Prostate gland (tissue), 2 donors: ENCODE data around the gene NBAS. TPM values are rescaled to one million over a fixed set of nuclear protein-coding genes. Genes with fewer than 3 reads are reported as not detected.

Experiments used
- DNase-seq: peaks from one replicate; pipeline ENCODE4 v3.0.0-alpha.2; 2019; ENCODE audit warnings: low spot score
- H3K27ac ChIP-seq, 2 donors: fragments of 200-600 bp; sonication (generic); 2 replicates each; pipeline ENCODE4 v1.5.1; 2017 to 2019
- H3K27me3 ChIP-seq: fragments of 200-600 bp; sonication (generic); replicated peaks from 2 replicates; pipeline ENCODE4 v1.5.1; 2019; ENCODE audit not compliant: insufficient read depth
- H3K36me3 ChIP-seq, 2 donors: fragments of 200-600 bp; sonication (generic); 1 replicate in 1 of 2; 2 replicates in 1 of 2; pipeline versions ENCODE4 v1.5.1 to v1.8.1; 2017 to 2019
- H3K4me1 ChIP-seq: fragments of 200-600 bp; sonication (generic); replicated peaks from 2 replicates; pipeline ENCODE4 v1.5.1; 2019
- H3K4me3 ChIP-seq, 2 donors: fragments of 200-600 bp; sonication (generic); 2 replicates each; pipeline ENCODE4 v1.5.1; 2017 to 2019
- H3K9me3 ChIP-seq: fragments of 200-600 bp; sonication (generic); 2 replicates; pipeline ENCODE4 v1.5.1; 2017
- CTCF ChIP-seq, 4 experiments: fragments of 200-600 bp in 2 of 4; fragments of 450-650 bp in 2 of 4; sonication (generic) in 2 of 4; IDR thresholded peaks; 1 replicate in 3 of 4; 2 replicates in 1 of 4; pipeline ENCODE4 v1.5.1; 2016 to 2019; ENCODE audit warnings: antibody characterized with exemption in 4 of 4, mild to moderate bottlenecking in 2 of 4, moderate library complexity in 2 of 4
- POLR2A ChIP-seq: fragments of 450-650 bp; IDR thresholded peaks from one replicate; pipeline ENCODE4 v1.6.1; 2016; ENCODE audit warnings: antibody characterized with exemption, mild to moderate bottlenecking
- POLR2AphosphoS5 ChIP-seq: sonication (generic); formaldehyde crosslinking; IDR thresholded peaks from one replicate; pipeline ENCODE4 v1.6.1; 2017; ENCODE audit warnings: antibody characterized with exemption
- WGBS: methylation state at CpG from one replicate; pipeline ENCODE4 v1.1.5; 2018; 5-methylcytosine and 5-hydroxymethylcytosine counted together
- intact Hi-C: fragments of 100-400 bp; cut with DNase I; formaldehyde crosslinking; loops from one replicate; pipeline ENCODE4 v1.14.2; 2022
- total RNA-seq, 2 donors: library from RNA; depleted of rRNA; stranded (reverse); fragments of >200 nt; gene quantifications; one replicate each; pipeline ENCODE4 v1.1.0, GENCODE V29; 2016

NBAS gene
- total RNA-seq, 2 donors from 2014 or later: 34.8 to 55.0 TPM

GRCh38 chr2:15127876-15128275 lies 433.3 kb downstream of the NBAS start:
- Histone ChIP-seq H3K4me3 (no peak overlapping the region), H3K27ac (no peak overlapping the region), H3K27me3 (no peaks in the 10 kb centered on the region), H3K4me1 (no peaks in the 10 kb centered on the region), H3K36me3 (no peaks in the 10 kb centered on the region), H3K9me3 (no peaks in the 10 kb centered on the region)
- no peak for TF ChIP-seq CTCF (IDR thresholded peaks at IDR 0.05)
- TF ChIP-seq POLR2AphosphoS5: no peak
- TF ChIP-seq POLR2A: no peak
- intact Hi-C loops: no loop called here
- WGBS: 67% methylated on average over 3 of the region's 3 CpGs
- DNase-seq: no peak

GRCh38 chr2:15127301-15127700 lies 433.8 kb downstream of the NBAS start:
- Histone ChIP-seq H3K4me1 (no peaks in the 10 kb centered on the region), H3K27me3 (no peaks in the 10 kb centered on the region), H3K4me3 (no peak overlapping the region), H3K27ac (no peak overlapping the region), H3K9me3 (no peaks in the 10 kb centered on the region), H3K36me3 (no peaks in the 10 kb centered on the region)
- intact Hi-C loops: no loop called here
- WGBS: 40% methylated on average over 4 of the region's 4 CpGs
- TF ChIP-seq POLR2A (no peak), CTCF (IDR thresholded peaks at IDR 0.05) (no peak), POLR2AphosphoS5 (no peak)
- no peak for DNase-seq

- Histone ChIP-seq H3K27ac (no peak overlapping the region), H3K36me3 (no peaks in the 10 kb centered on the region), H3K4me1 (no peaks in the 10 kb centered on the region), H3K9me3 (no peaks in the 10 kb centered on the region), H3K27me3 (no peaks in the 10 kb centered on the region), H3K4me3 (no peak overlapping the region)
- TF ChIP-seq POLR2A (no peak), POLR2AphosphoS5 (no peak), CTCF (IDR thresholded peaks at IDR 0.05) (no peak)
- DNase-seq: no peak
- WGBS: 100% methylated on average over 1 of the region's 1 CpG
- intact Hi-C loops: no loop called here
These were observed 434.8 kb downstream of the NBAS start for GRCh38 chr2:15126373-15126772.

GRCh38 chr2:15122915-15123314 lies 438.2 kb downstream of the NBAS start:
- no peak for TF ChIP-seq CTCF (IDR thresholded peaks at IDR 0.05)
- no peak for TF ChIP-seq POLR2AphosphoS5
- no peak for TF ChIP-seq POLR2A
- H3K27me3 ChIP-seq: no peaks in the 10 kb centered on the region
- H3K4me1 ChIP-seq: no peaks in the 10 kb centered on the region
- no peak for DNase-seq
- H3K9me3 ChIP-seq: no peaks in the 10 kb centered on the region
- H3K27ac ChIP-seq: no peak overlapping the region
- no peak overlapping the region for H3K4me3 ChIP-seq
- no peaks in the 10 kb centered on the region for H3K36me3 ChIP-seq
- intact Hi-C loops: no loop called here
- 71% methylated on average over 2 of the region's 2 CpGs for WGBS

GRCh38 chr2:15120631-15121030 lies 440.5 kb downstream of the NBAS start:
- Histone ChIP-seq H3K9me3 (no peaks in the 10 kb centered on the region), H3K4me3 (no peak overlapping the region), H3K4me1 (no peaks in the 10 kb centered on the region), H3K27me3 (no peaks in the 10 kb centered on the region), H3K36me3 (no peaks in the 10 kb centered on the region), H3K27ac (no peak overlapping the region)
- TF ChIP-seq CTCF (IDR thresholded peaks at IDR 0.05) (no peak), POLR2A (no peak), POLR2AphosphoS5 (no peak)
- intact Hi-C loops: no loop called here
- 50% methylated on average over 6 of the region's 6 CpGs for WGBS
- no peak for DNase-seq
